ENCODE results near the gene NDUFA8. TPM values are rescaled to one million over a fixed set of nuclear protein-coding genes. Genes with fewer than 3 reads are reported as not detected.

The NDUFA8 gene
- total and polyA plus RNA-seq, 2 of the 4 experiments (the other 2 are of a cell fraction) = 45.2 to 98.1 TPM

DNA sequence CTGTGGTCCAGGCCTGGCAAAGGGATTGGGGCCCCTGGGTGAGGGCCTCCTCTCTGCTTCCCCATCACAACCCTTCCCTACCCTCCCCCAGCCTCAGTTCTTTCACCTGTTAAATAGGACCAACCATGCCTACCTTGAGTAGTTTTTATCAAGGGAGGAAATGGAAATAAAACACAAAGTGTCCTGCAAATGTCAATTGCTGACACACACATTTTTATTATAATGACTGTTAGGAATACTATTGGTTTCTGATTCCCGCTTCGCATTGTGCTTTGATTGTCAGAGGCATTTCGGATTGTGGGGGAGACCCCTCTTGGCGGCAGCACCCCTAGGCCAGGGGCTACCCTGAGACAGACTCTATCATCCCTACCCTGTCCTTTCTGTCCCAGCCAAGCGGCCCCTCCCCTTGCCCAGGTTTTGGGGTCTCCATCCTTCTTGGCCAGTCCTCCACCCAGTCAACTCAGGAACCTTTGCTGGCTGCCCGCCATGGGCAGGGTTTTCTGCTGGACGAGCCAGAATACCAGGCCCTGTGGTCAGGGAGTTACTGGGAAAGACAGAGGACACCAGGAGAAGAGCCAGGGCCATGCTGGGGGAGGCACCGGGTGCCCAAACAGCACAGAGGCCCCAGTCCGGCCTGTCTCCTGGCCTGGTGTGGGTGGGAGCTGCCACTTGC is 48.0 kb downstream of the NDUFA8 start:
- no peak overlapping the region for H2BK15ac ChIP-seq (ENCODE audit: low read depth, low read length)
- no peak overlapping the region for H4K91ac ChIP-seq (ENCODE audit: insufficient read depth, low read depth, low read length)
- H2AK9ac ChIP-seq (replicated peaks; ENCODE audit: low read depth, low read length, poor library complexity) = no peak overlapping the region
- peaks cover 37% of the 10 kb centered on the region for H3K27me3 ChIP-seq (ENCODE audit: control insufficient read depth, insufficient read depth, low read length)
- H2AFZ ChIP-seq (replicated peaks; ENCODE audit: low read length, poor library complexity) = no peak overlapping the region
- no peak overlapping the region for H2BK5ac ChIP-seq (ENCODE audit: low read depth, low read length, poor library complexity, severe bottlenecking)
- H4K5ac ChIP-seq (ENCODE audit: low read depth, low read length) = no peak overlapping the region
- in situ Hi-C loops (cut with MboI; ENCODE audit: low sequenced_read_pairs) = no loop called here
- no peak overlapping the region for H3K56ac ChIP-seq (ENCODE audit: extremely low read depth, insufficient read depth, low read length)
- no peak overlapping the region for H3K9ac ChIP-seq (ENCODE audit: low read depth, low read length)
- H3K14ac ChIP-seq (replicated peaks; ENCODE audit: low read depth, low read length) = no peak overlapping the region
- H4K8ac ChIP-seq (ENCODE audit: low read depth in 2 of 2, low read length in 2 of 2) = no peak overlapping the region
- TF ChIP-seq MAFK (IDR thresholded peaks at IDR 0.05; ENCODE audit: low read depth, low read length) (peak; percentile 53; the same call in 1 of the 2 replicates), FOS (IDR thresholded peaks at IDR 0.05; ENCODE audit: low read depth, low read length) (no peak)
- no peak overlapping the region for H3K4me3 ChIP-seq (ENCODE audit: insufficient read depth, low read depth, low read length)
- H3K27ac ChIP-seq (ENCODE audit: insufficient read depth, low read length) = no peak overlapping the region
- H3K4me1 ChIP-seq (ENCODE audit: control insufficient read depth, insufficient read depth, low read length) = peaks cover 9% of the 10 kb centered on the region; the same call in 1 of the 2 replicates
- H4K20me1 ChIP-seq (ENCODE audit: insufficient read depth, low read length) = no peaks in the 10 kb centered on the region
- ATAC-seq (ENCODE audit: low read depth) = no peak
- H3K36me3 ChIP-seq (ENCODE audit: control insufficient read depth, insufficient read depth, low read length) = no peaks in the 10 kb centered on the region
- H3K4ac ChIP-seq (ENCODE audit: low read depth, low read length) = no peak overlapping the region
- DNase-seq = no peak
- no peak overlapping the region for H3K4me2 ChIP-seq (ENCODE audit: low read depth, low read length)
- no peak overlapping the region for H3K23ac ChIP-seq (ENCODE audit: low read depth, low read length)
- dilution Hi-C loops (cut with HindIII; ENCODE audit: low sequenced_read_pairs, unreplicated experiment) = no loop called here
- ChIA-PET CTCF (interaction anchor here (1.2 kb wide), 1 partner anchor 13 kb away, joined by 3 read pairs; no protein-coding TSS in a partner anchor), POLR2A (ENCODE audit: unreplicated experiment) (no interaction called here)
- H2BK120ac ChIP-seq (ENCODE audit: low read depth, low read length) = no peak overlapping the region
- no peak overlapping the region for H3K18ac ChIP-seq (ENCODE audit: low read depth, low read length)
- no peak overlapping the region for H2BK20ac ChIP-seq (ENCODE audit: low read depth, low read length)
- H3K9me3 ChIP-seq (ENCODE audit: control insufficient read depth, insufficient read depth, low read length) = no peaks in the 10 kb centered on the region
- intact Hi-C loops (cut with micrococcal nuclease) = no loop called here
- H3K79me1 ChIP-seq (ENCODE audit: low read depth in 1 of 2, low read length in 2 of 2) = no peaks in the 10 kb centered on the region
- 100% methylated on average over 2 of the region's 9 CpGs; no CpG with 5 or more reads in 1 of the 2 experiments for WGBS, 2 experiments (ENCODE audit: extremely low coverage in 2 of 2, insufficient read length in 1 of 2)
- no TSS peak for BruUV-seq (replicated peaks)
- no peaks in the 10 kb centered on the region for H3K9me1 ChIP-seq (ENCODE audit: insufficient read depth, low read length)
- no peak overlapping the region for H2AK5ac ChIP-seq (ENCODE audit: low read depth, low read length)

Measured in IMR-90 (cell line).